AG04450 (cell line): ENCODE results near the gene KIAA2012. TPM values are rescaled to one million over a fixed set of nuclear protein-coding genes. Genes with fewer than 3 reads are reported as not detected.

ENCODE experiments used
- CTCF ChIA-PET: fragments of 300-600, 350-600 bp; formaldehyde crosslinking; extraction: SDS; loops from one replicate; lab custom pipeline; 2022; ENCODE audit warnings: antibody characterized with exemption, inconsistent platforms; lab: Charles Lee
- POLR2A ChIA-PET: fragments of 350-600 bp; formaldehyde crosslinking; extraction: SDS; loops from one replicate; lab custom pipeline; 2021; ENCODE audit warnings: antibody characterized with exemption, inconsistent platforms; lab: Yijun Ruan, JAX
- DNase-seq: peaks from one replicate; pipeline ENCODE4 v3.0.0-alpha.2; 2011; ENCODE audit warnings: low read depth, low spot score
- H3K27ac ChIP-seq: one replicate; pipeline ENCODE4 v1.5.1; 2012; ENCODE audit warnings: low read depth, low read length, control low read depth
- H3K27me3 ChIP-seq: one replicate; pipeline ENCODE4 v1.6.0; 2012; ENCODE audit warnings: low read length; ENCODE audit not compliant: control insufficient read depth, insufficient read depth
- H3K4me3 ChIP-seq: 2 replicates; pipeline ENCODE4 v1.5.1; 2011; ENCODE audit warnings: mild to moderate bottlenecking, low read depth, low read length, control low read depth
- H3K9me3 ChIP-seq: 2 replicates; pipeline ENCODE4 v1.5.1; 2012; ENCODE audit warnings: low read length; ENCODE audit not compliant: control insufficient read depth, insufficient read depth
- polyA plus RNA-seq: library from polyadenylated mRNA; depleted of rRNA; stranded (reverse); fragments of >200 nt; gene quantifications from 2 replicates; pipeline ENCODE4 v1.2.3, GENCODE V29; 2011
- TF ChIP-seq, protein P1 (sequence below): IDR thresholded peaks from 2 replicates; pipeline ENCODE4 v1.5.1; 2011; ENCODE audit warnings: low read depth, low read length, control low read depth, inconsistent platforms

KIAA2012 gene
- polyA plus RNA-seq, 1 experiment = 0.12 TPM

DNA sequence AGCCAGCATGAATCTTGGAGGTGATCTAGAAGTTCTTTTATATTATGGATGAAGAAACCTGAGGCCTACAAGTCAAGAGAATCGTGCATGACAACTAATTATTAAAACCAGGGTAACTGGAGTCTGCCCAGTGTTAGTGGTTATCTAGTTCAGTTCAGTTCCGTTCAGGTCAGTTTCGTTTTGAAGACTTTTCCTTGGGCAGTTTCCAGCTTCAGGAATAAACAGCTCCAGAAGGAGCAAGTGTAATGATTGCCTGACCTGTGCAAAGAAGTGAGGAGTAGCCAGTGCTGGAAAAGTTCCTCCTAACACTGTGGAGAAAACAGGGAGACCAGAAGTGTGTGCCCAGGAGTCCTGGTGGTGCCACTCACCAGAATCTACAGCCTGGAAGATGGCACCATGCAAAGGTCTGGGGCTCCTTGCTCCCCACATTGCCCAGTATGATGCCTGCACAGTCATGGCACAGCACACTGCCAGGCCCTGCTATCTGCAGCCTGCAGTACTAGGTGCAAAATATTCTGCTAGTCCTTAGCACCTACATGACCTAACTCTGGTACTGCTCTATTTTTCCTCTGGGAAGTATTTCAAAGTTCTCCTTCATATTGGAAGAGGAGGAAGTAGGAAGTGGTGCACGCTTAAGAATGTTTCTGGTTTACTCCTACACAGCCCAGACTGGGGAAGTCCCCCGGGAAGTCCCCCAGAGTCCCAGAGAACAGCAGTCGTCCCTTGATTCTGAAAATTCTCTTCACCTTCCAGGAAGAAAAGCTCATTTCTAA lies 99.6 kb downstream of the KIAA2012 start:
- ChIA-PET POLR2A (interaction anchor here (0.6 kb wide), 1 partner anchor 9 kb away, joined by 4 read pairs; no protein-coding TSS in a partner anchor), CTCF (interaction anchor here (0.6 to 2.4 kb wide), 5 partner anchors 68 to 377 kb away, joined by 3 to 9 read pairs (median 3); no protein-coding TSS in a partner anchor)
- Histone ChIP-seq H3K4me3 (no peak overlapping the region), H3K9me3 (no peaks in the 10 kb centered on the region), H3K27me3 (no peaks in the 10 kb centered on the region), H3K27ac (no peak overlapping the region)
- TF ChIP-seq, protein P1, sequence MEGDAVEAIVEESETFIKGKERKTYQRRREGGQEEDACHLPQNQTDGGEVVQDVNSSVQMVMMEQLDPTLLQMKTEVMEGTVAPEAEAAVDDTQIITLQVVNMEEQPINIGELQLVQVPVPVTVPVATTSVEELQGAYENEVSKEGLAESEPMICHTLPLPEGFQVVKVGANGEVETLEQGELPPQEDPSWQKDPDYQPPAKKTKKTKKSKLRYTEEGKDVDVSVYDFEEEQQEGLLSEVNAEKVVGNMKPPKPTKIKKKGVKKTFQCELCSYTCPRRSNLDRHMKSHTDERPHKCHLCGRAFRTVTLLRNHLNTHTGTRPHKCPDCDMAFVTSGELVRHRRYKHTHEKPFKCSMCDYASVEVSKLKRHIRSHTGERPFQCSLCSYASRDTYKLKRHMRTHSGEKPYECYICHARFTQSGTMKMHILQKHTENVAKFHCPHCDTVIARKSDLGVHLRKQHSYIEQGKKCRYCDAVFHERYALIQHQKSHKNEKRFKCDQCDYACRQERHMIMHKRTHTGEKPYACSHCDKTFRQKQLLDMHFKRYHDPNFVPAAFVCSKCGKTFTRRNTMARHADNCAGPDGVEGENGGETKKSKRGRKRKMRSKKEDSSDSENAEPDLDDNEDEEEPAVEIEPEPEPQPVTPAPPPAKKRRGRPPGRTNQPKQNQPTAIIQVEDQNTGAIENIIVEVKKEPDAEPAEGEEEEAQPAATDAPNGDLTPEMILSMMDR = no peak
- no peak for DNase-seq

DNA sequence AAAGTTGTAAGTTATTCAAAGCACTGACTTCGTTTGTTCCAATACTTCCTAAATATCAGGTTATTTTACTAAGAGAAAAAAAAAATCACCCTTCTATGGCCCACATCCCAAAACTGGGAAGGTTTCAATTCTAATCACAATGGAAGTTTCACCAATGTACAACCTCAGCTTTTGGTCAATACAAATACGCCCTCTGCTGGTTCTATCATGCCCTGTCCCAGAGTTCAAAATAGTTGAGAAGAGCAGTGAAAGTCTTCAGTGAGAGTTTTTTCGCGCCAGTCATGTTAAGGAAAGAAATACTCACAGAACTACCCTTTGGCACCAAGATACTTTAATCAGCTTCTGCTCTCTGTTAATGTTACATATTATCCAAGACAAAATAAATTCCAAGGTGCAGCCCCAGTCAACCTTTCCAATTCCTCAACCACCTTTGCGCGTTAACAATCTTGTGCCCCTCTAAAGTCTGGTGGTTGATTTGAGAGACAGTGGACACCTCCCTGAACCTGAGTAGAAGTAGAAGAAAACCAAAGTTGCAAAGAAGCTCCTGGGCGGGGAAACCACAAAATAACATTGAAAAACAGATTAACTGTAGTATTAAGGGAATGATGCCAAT lies 105.4 kb downstream of the KIAA2012 start:
- POLR2A ChIA-PET = interaction anchor here (1.0 kb wide), 1 partner anchor 143 kb away, joined by 4 read pairs; no protein-coding TSS in a partner anchor

DNA sequence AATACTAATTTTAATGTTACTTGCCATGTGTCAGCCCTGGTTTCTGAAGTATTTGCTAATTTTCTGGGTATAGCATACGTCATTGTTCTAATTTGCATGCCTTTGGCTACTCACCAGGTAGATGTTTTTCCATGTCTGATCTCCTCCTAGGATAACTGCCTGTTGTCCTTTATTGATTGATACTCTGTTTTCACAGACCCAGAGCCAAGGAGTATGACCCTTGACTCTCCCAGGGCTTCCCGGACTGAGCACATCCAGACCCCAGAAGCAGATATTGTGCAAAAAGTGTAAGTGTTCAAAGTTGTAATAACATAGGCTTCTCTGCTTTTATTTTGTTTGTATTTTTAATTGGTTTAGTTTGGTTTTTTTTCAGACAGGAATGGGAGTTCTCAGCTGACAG lies 111.5 kb downstream of the KIAA2012 start:
- CTCF ChIA-PET = interaction anchor here (0.6 to 1.4 kb wide), 3 partner anchors 9 to 324 kb away, joined by 3 to 5 read pairs (median 4); no protein-coding TSS in a partner anchor
- Histone ChIP-seq H3K27me3 (no peaks in the 10 kb centered on the region), H3K4me3 (no peak overlapping the region), H3K27ac (no peak overlapping the region), H3K9me3 (no peaks in the 10 kb centered on the region)
- no peak for DNase-seq
- TF ChIP-seq, protein P1 = no peak
- POLR2A ChIA-PET = interaction anchor here (0.6 kb wide), 1 partner anchor 21 kb away, joined by 8 read pairs; no protein-coding TSS in a partner anchor

More for the DNA sequence above, 105.4 kb downstream of the KIAA2012 start:
- Histone ChIP-seq H3K27me3 (no peaks in the 10 kb centered on the region), H3K27ac (no peak overlapping the region), H3K4me3 (no peak overlapping the region), H3K9me3 (no peaks in the 10 kb centered on the region)
- TF ChIP-seq, protein P1 = peak; percentile 83
- DNase-seq = peak; percentile 43
- CTCF ChIA-PET = interaction anchor here (0.6 to 3.1 kb wide), 41 partner anchors 9 to 946 kb away, joined by 3 to 24 read pairs (median 4); no protein-coding TSS in a partner anchor

DNA sequence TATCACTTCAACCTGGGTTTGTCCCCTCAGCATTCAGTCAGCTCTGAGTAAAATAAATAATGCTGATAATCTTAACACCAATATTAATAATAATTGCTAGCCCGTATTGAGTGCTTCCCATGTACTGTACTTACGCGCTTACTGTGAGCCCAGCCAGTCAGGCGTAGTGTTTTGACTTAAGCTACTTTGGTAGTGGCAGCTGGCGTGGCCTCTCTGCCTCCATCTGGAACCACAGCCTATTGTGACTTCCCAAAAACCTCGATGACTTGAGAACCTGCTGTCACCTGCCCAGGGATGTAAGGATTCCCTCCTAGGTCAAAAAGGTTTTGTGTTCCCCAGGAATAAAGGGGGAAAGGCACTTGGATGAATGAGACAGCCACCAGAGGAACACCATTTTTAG lies 112.1 kb downstream of the KIAA2012 start:
- TF ChIP-seq, protein P1 = no peak
- H3K27me3 ChIP-seq = no peaks in the 10 kb centered on the region
- ChIA-PET POLR2A (interaction anchor here (0.6 to 1.2 kb wide), 3 partner anchors 22 to 410 kb away, joined by 3 to 8 read pairs (median 3); no protein-coding TSS in a partner anchor), CTCF (interaction anchor here (0.6 to 1.4 kb wide), 3 partner anchors 9 to 324 kb away, joined by 3 to 5 read pairs (median 4); no protein-coding TSS in a partner anchor)
- no peaks in the 10 kb centered on the region for H3K9me3 ChIP-seq
- H3K27ac ChIP-seq = no peak overlapping the region
- H3K4me3 ChIP-seq = no peak overlapping the region
- DNase-seq = no peak
